Measurements from ENCODE around the gene KSR1. TPM values are rescaled to one million over a fixed set of nuclear protein-coding genes. Genes with fewer than 3 reads are reported as not detected.

Gene KSR1
- polyA plus RNA-seq, 3 donors = 23.5 to 203 (median 28.7) TPM

- WGBS, 3 donors = 60 to 72% (median 66%) methylated on average over 12 of the region's 12 CpGs
- H3K27ac ChIP-seq (ENCODE audit: low read depth, low read length) = no peak overlapping the region
Measured at GRCh38 chr17:27535178-27535928, 79.1 kb downstream of the KSR1 start.

- WGBS, 3 donors = 45 to 62% (median 56%) methylated on average over 7 of the region's 7 CpGs
- H3K27ac ChIP-seq (ENCODE audit: low read depth, low read length) = no peak overlapping the region
Measured at GRCh38 chr17:27535975-27536374, 79.7 kb downstream of the KSR1 start.

- no peak overlapping the region for H3K27ac ChIP-seq (ENCODE audit: low read depth, low read length)
- 85 to 95% (median 86%) methylated on average over 3 of the region's 3 CpGs for WGBS, 3 donors
Measured at GRCh38 chr17:27536781-27537180, 80.5 kb downstream of the KSR1 start.

- WGBS, 3 donors = 80 to 93% (median 88%) methylated on average over 11 of the region's 11 CpGs
- H3K27ac ChIP-seq (ENCODE audit: low read depth, low read length) = no peak overlapping the region
Measured at GRCh38 chr17:27538156-27538955, 82.1 kb downstream of the KSR1 start.

GRCh38 chr17:27539152-27539551, 82.9 kb downstream of the KSR1 start:
- WGBS, 3 donors = 68 to 95% (median 94%) methylated on average over 8 of the region's 8 CpGs
- H3K27ac ChIP-seq (ENCODE audit: low read depth, low read length) = no peak overlapping the region

GRCh38 chr17:27539794-27540317, 83.6 kb downstream of the KSR1 start:
- WGBS, 3 donors = 47 to 71% (median 69%) methylated on average over 3 of the region's 3 CpGs
- H3K27ac ChIP-seq (ENCODE audit: low read depth, low read length) = no peak overlapping the region

GRCh38 chr17:27540318-27541101, 84.3 kb downstream of the KSR1 start:
- WGBS, 3 donors = 19 to 42% (median 32%) methylated on average over 16 of the region's 16 CpGs
- peak overlapping the region; percentile 21 for H3K27ac ChIP-seq (ENCODE audit: low read depth, low read length)

GRCh38 chr17:27541301-27542023, 85.2 kb downstream of the KSR1 start:
- WGBS, 3 donors = 78 to 97% (median 95%) methylated on average over 6 of the region's 6 CpGs
- H3K27ac ChIP-seq (ENCODE audit: low read depth, low read length) = no peak overlapping the region

- 79 to 98% (median 97%) methylated on average over 6 of the region's 6 CpGs for WGBS, 3 donors
- H3K27ac ChIP-seq (ENCODE audit: low read depth, low read length) = no peak overlapping the region
Measured at GRCh38 chr17:27542841-27543463, 86.7 kb downstream of the KSR1 start.

GRCh38 chr17:27543464-27543856, 87.2 kb downstream of the KSR1 start:
- H3K27ac ChIP-seq (ENCODE audit: low read depth, low read length) = no peak overlapping the region
- 90 to 99% (median 91%) methylated on average over 9 of the region's 9 CpGs for WGBS, 3 donors

- 90 to 95% (median 94%) methylated on average over 9 of the region's 9 CpGs for WGBS, 3 donors
- H3K27ac ChIP-seq (ENCODE audit: low read depth, low read length) = no peak overlapping the region
Measured at GRCh38 chr17:27543958-27544349, 87.7 kb downstream of the KSR1 start.

- WGBS, 3 donors = 56 to 80% (median 64%) methylated on average over 10 of the region's 10 CpGs
- no peak overlapping the region for H3K27ac ChIP-seq (ENCODE audit: low read depth, low read length)
Measured at GRCh38 chr17:27544350-27545131, 88.3 kb downstream of the KSR1 start.

- WGBS, 3 donors = 46 to 75% (median 72%) methylated on average over 8 of the region's 8 CpGs
Measured at GRCh38 chr17:27545562-27546229, 89.4 kb downstream of the KSR1 start.

GRCh38 chr17:27546624-27547300, 90.5 kb downstream of the KSR1 start:
- WGBS, 3 donors = 55 to 82% (median 80%) methylated on average over 7 of the region's 7 CpGs
- H3K27ac ChIP-seq (ENCODE audit: low read depth, low read length) = no peak overlapping the region

More at GRCh38 chr17:27545562-27546229, 89.4 kb downstream of the KSR1 start:
- H3K27ac ChIP-seq (ENCODE audit: low read depth, low read length) = no peak overlapping the region

- H3K27ac ChIP-seq (ENCODE audit: low read depth, low read length) = no peak overlapping the region
- 53 to 73% (median 54%) methylated on average over 4 of the region's 4 CpGs for WGBS, 3 donors
Measured at GRCh38 chr17:27547301-27547683, 91.0 kb downstream of the KSR1 start.

GRCh38 chr17:27548369-27548768, 92.1 kb downstream of the KSR1 start:
- 95 to 97% (median 97%) methylated on average over 7 of the region's 7 CpGs for WGBS, 3 donors
- no peak overlapping the region for H3K27ac ChIP-seq (ENCODE audit: low read depth, low read length)

Data from adipose tissue (tissue), 3 donors.